Measurements from ENCODE around the gene DGAT2L6. TPM values are rescaled to one million over a fixed set of nuclear protein-coding genes. Genes with fewer than 3 reads are reported as not detected.
A peak's percentile ranks its signal among the peaks of the same experiment; 100 is the strongest.

The DGAT2L6 gene
- total RNA-seq, 1 donor from 2014 or later: not detected

- FAIRE-seq: peak; percentile 82
- Mint-ChIP-seq H3K9me3 (ENCODE audit: unreplicated experiment) (peaks cover 3% of the 10 kb centered on the region), H3K4me3 (ENCODE audit: unreplicated experiment) (no peak overlapping the region)
Observed at GRCh38 chrX:70219938-70220764, 42.9 kb downstream of the DGAT2L6 start.

GRCh38 chrX:70226048-70226447 is 48.8 kb downstream of the DGAT2L6 start:
- Histone ChIP-seq H3K4me1 (ENCODE audit: insufficient read depth, low read length) (no peaks in the 10 kb centered on the region), H3K79me2 (ENCODE audit: insufficient read depth, low read length) (no peaks in the 10 kb centered on the region), H3K27me3 (ENCODE audit: insufficient read depth, low read length) (no peaks in the 10 kb centered on the region), H2AFZ (ENCODE audit: low read depth, low read length) (no peak overlapping the region), H3K9ac (ENCODE audit: low read length) (no peak overlapping the region), H3K27ac (ENCODE audit: low read depth, low read length) (no peak overlapping the region), H3K4me2 (ENCODE audit: low read length) (no peak overlapping the region), H3K36me3 (ENCODE audit: insufficient read depth, low read length) (no peaks in the 10 kb centered on the region), H4K20me1 (ENCODE audit: insufficient read depth, low read length) (no peaks in the 10 kb centered on the region), H3K4me3 (ENCODE audit: insufficient read depth, low read depth, low read length) (no peak overlapping the region), H3K9me3 (ENCODE audit: insufficient read depth, low read depth, low read length) (no peaks in the 10 kb centered on the region)
- Mint-ChIP-seq H3K27me3 (ENCODE audit: low read depth, unreplicated experiment) (no peaks in the 10 kb centered on the region), H3K27ac (ENCODE audit: unreplicated experiment) (no peak overlapping the region), H3K4me1 (ENCODE audit: low read depth, unreplicated experiment) (no peaks in the 10 kb centered on the region), H3K9me3 (ENCODE audit: unreplicated experiment) (peaks cover 3% of the 10 kb centered on the region), H3K36me3 (ENCODE audit: low read depth, unreplicated experiment) (no peaks in the 10 kb centered on the region), H3K4me3 (ENCODE audit: unreplicated experiment) (no peak overlapping the region)
- DNase-seq (ENCODE audit: low read depth) (no peak), FAIRE-seq (no peak)
- TF ChIP-seq EZH2 (IDR thresholded peaks at IDR 0.05; ENCODE audit: insufficient read depth, low read length): no peak
- TF ChIP-seq CTCF (IDR thresholded peaks at IDR 0.05; ENCODE audit: insufficient read depth, low read depth, low read length): no peak

More at GRCh38 chrX:70219938-70220764, 42.9 kb downstream of the DGAT2L6 start:
- H3K27me3 ChIP-seq (ENCODE audit: insufficient read depth, low read length): no peaks in the 10 kb centered on the region
- H3K27ac Mint-ChIP-seq (ENCODE audit: unreplicated experiment): no peak overlapping the region
- no peak overlapping the region for H3K27ac ChIP-seq (ENCODE audit: low read depth, low read length)
- DNase-seq (ENCODE audit: low read depth): peak; percentile 20
- no peak overlapping the region for H2AFZ ChIP-seq (ENCODE audit: low read depth, low read length)
- no peak for TF ChIP-seq CTCF (IDR thresholded peaks at IDR 0.05; ENCODE audit: insufficient read depth, low read depth, low read length)
- no peak for TF ChIP-seq EZH2 (IDR thresholded peaks at IDR 0.05; ENCODE audit: insufficient read depth, low read length)
- H3K4me1 Mint-ChIP-seq (ENCODE audit: low read depth, unreplicated experiment): no peaks in the 10 kb centered on the region
- no peaks in the 10 kb centered on the region for H4K20me1 ChIP-seq (ENCODE audit: insufficient read depth, low read length)
- no peak overlapping the region for H3K4me2 ChIP-seq (ENCODE audit: low read length)
- H3K4me3 ChIP-seq (ENCODE audit: insufficient read depth, low read depth, low read length): no peak overlapping the region
- no peaks in the 10 kb centered on the region for H3K36me3 ChIP-seq (ENCODE audit: insufficient read depth, low read length)
- H3K4me1 ChIP-seq (ENCODE audit: insufficient read depth, low read length): no peaks in the 10 kb centered on the region
- H3K79me2 ChIP-seq (ENCODE audit: insufficient read depth, low read length): no peaks in the 10 kb centered on the region
- no peaks in the 10 kb centered on the region for H3K36me3 Mint-ChIP-seq (ENCODE audit: low read depth, unreplicated experiment)
- no peak overlapping the region for H3K9ac ChIP-seq (ENCODE audit: low read length)
- H3K27me3 Mint-ChIP-seq (ENCODE audit: low read depth, unreplicated experiment): no peaks in the 10 kb centered on the region
- H3K9me3 ChIP-seq (ENCODE audit: insufficient read depth, low read depth, low read length): no peaks in the 10 kb centered on the region

GRCh38 chrX:70226687-70227086 is 49.4 kb downstream of the DGAT2L6 start:
- Histone ChIP-seq H3K79me2 (ENCODE audit: insufficient read depth, low read length) (no peaks in the 10 kb centered on the region), H3K9ac (ENCODE audit: low read length) (no peak overlapping the region), H3K36me3 (ENCODE audit: insufficient read depth, low read length) (no peaks in the 10 kb centered on the region), H2AFZ (ENCODE audit: low read depth, low read length) (no peak overlapping the region), H3K4me3 (ENCODE audit: insufficient read depth, low read depth, low read length) (no peak overlapping the region), H3K4me2 (ENCODE audit: low read length) (no peak overlapping the region), H3K4me1 (ENCODE audit: insufficient read depth, low read length) (no peaks in the 10 kb centered on the region), H4K20me1 (ENCODE audit: insufficient read depth, low read length) (no peaks in the 10 kb centered on the region), H3K27ac (ENCODE audit: low read depth, low read length) (no peak overlapping the region), H3K9me3 (ENCODE audit: insufficient read depth, low read depth, low read length) (no peaks in the 10 kb centered on the region), H3K27me3 (ENCODE audit: insufficient read depth, low read length) (no peaks in the 10 kb centered on the region)
- no peak for TF ChIP-seq CTCF (IDR thresholded peaks at IDR 0.05; ENCODE audit: insufficient read depth, low read depth, low read length)
- TF ChIP-seq EZH2 (IDR thresholded peaks at IDR 0.05; ENCODE audit: insufficient read depth, low read length): no peak
- Mint-ChIP-seq H3K9me3 (ENCODE audit: unreplicated experiment) (peaks cover 3% of the 10 kb centered on the region), H3K36me3 (ENCODE audit: low read depth, unreplicated experiment) (no peaks in the 10 kb centered on the region), H3K4me3 (ENCODE audit: unreplicated experiment) (no peak overlapping the region), H3K4me1 (ENCODE audit: low read depth, unreplicated experiment) (no peaks in the 10 kb centered on the region), H3K27me3 (ENCODE audit: low read depth, unreplicated experiment) (no peaks in the 10 kb centered on the region), H3K27ac (ENCODE audit: unreplicated experiment) (no peak overlapping the region)
- DNase-seq (ENCODE audit: low read depth): no peak
- peak; percentile 82 for FAIRE-seq

All from astrocyte (in vitro differentiated cells and primary cell).